A673 (cell line): ENCODE data around the gene CHMP1B.

Experiments
- EZH2 ChIP-seq: fragments of 200-600 bp; sonication (generic); IDR thresholded peaks from 2 replicates; pipeline ENCODE4 v1.6.1; 2017; ENCODE audit warnings: borderline replicate concordance, low read depth, mild to moderate bottlenecking, mixed read lengths, antibody characterized with exemption, low read length; ENCODE audit not compliant: poor library complexity, severe bottlenecking
- TF ChIP-seq, protein P1 (sequence below): fragments of 300-800, 200-600 bp; sonication (generic); conservative IDR thresholded peaks from 2 replicates; pipeline ENCODE4 v1.5.1; 2017; ENCODE audit warnings: low read depth, mild to moderate bottlenecking, antibody characterized with exemption, low read length, moderate library complexity, mixed read lengths

DNA sequence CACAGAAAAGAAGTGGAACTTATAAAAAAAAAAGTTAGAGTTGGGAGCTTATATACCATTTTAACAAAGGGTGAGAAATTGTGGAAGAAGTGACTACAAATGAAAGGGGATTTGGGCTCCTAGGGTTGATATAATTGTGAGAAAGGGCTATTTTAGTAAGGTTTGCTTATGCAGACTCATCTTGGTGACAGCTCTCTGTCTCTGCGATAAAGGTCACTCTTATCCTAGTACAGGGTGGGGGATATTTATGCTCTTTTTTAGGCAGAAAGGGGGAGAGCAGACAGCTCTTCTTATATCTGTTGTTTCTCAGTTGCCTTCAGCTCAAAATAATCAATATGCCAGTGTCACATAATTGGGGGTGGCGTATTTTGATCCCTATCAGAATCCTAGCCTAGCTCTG is 31.3 kb upstream of the CHMP1B start:
- TF ChIP-seq, protein P1, sequence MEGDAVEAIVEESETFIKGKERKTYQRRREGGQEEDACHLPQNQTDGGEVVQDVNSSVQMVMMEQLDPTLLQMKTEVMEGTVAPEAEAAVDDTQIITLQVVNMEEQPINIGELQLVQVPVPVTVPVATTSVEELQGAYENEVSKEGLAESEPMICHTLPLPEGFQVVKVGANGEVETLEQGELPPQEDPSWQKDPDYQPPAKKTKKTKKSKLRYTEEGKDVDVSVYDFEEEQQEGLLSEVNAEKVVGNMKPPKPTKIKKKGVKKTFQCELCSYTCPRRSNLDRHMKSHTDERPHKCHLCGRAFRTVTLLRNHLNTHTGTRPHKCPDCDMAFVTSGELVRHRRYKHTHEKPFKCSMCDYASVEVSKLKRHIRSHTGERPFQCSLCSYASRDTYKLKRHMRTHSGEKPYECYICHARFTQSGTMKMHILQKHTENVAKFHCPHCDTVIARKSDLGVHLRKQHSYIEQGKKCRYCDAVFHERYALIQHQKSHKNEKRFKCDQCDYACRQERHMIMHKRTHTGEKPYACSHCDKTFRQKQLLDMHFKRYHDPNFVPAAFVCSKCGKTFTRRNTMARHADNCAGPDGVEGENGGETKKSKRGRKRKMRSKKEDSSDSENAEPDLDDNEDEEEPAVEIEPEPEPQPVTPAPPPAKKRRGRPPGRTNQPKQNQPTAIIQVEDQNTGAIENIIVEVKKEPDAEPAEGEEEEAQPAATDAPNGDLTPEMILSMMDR: no peak
- TF ChIP-seq EZH2: no peak
